Measurements from ENCODE around the gene SMOC1. TPM values are rescaled to one million over a fixed set of nuclear protein-coding genes. Genes with fewer than 3 reads are reported as not detected.

The SMOC1 gene
- total RNA-seq, 1 donor from 2014 or later, result 18.6 TPM

DNA sequence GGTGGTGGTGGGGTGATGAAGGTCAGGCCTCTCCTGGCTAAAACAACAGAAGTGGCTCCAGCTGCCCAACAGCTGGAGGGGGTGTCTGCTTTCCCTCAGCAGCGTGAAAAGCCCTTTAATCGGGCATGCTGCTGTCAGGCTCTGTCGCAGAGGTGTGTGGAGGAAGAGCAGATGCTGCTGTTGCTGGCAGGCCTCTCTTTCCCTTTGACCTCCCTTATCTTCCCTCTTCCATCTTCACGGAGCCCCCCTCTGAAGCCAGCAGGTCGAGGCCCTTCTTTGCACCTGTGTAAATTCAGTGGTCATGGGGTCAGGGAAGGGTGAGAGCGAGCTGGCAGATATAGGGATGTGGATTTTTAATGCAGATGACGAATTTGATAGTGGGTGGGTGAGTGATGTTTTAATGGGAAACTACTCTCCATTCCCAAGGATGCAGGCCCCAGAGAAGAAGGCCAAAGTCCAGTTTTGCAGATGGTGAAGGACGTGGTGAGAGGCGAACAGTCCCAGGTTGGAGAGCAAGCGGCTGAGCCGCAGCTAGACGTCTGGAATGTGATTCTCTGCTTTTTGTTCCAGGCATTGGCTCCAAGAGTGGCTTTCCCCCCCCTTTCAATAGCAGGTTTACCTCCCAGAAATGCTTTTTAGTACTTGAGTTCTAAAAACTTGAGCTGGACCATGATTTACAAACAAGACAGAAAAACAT, 64.0 kb downstream of the SMOC1 start:
- DNase-seq, result no peak

DNA sequence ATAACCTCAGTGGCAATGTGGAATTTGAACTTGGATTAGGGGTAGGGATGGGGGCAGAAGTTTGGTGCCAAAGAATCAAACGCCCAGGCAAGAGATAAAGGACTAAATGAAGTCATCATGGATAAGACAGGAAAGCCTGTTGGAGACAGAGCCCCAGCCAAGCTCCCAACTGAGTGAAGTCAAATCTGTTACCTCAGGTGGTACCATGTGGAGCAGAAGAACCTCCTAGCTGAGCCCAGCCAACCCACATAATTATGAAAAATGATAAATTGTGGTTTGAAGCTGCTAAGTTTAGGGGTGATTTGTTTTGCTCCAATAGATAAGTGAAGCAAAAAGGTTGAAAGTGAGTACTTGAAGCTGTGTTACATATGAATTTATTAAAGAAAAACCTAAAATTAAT, 66.1 kb downstream of the SMOC1 start:
- DNase-seq, result no peak

DNA sequence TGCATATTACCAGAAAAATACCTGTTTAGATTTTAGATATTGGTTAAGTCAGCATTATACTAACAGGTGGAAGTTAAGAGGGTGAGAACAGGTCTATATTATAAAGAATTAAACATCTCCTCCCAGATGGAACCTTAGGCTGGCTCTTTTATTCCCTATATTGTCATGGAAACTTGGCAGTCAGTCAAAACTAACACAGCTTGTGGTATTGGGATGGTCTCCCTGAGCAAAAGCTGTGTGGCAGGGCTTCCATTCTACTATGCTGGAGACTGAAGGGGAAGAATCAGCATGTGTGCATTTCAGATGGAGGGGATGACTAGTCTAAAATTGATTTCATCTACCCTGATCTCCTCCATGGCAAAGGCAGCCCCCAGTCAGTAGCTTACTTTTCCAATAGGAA, 66.7 kb downstream of the SMOC1 start:
- DNase-seq, result no peak

DNA sequence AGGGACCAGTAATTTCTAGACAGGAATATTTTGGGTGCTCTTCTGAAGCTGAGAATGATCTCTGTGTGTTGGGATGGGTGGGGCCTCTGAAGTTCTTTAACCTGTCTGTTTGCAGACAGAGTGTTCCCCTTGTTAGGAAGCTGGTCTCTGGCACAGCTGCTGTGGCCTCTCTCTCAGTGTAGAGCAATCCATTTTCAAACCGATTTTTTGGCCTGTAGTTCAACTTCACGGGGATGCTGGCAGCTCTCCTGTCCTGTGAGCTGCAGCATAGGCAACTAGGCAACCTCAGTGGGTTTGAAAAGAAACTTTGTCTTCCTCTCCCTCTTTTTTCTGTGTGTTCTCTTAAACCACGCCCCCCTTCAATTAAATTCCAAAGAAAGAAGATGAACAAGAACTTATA, 69.1 kb downstream of the SMOC1 start:
- DNase-seq, result no peak

DNA sequence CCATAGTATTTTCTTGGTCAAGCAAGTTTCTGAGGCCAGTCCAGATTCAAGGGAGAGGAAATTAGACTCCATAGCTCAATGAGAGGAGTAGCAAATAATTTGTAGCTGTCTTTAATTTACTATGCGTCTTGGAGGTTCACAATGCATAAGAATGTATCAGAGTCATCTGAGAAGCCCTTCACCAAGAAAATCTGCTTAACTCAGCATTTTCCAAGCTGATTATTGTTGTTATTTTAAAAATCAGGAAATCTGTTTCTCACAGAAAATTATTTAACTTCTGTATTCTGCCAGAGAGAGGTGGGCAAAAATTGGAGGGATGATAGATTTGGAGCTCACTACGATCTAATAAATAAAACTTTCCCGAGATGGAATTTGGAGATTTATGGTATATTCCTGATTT, 72.0 kb downstream of the SMOC1 start:
- DNase-seq, result no peak

DNA sequence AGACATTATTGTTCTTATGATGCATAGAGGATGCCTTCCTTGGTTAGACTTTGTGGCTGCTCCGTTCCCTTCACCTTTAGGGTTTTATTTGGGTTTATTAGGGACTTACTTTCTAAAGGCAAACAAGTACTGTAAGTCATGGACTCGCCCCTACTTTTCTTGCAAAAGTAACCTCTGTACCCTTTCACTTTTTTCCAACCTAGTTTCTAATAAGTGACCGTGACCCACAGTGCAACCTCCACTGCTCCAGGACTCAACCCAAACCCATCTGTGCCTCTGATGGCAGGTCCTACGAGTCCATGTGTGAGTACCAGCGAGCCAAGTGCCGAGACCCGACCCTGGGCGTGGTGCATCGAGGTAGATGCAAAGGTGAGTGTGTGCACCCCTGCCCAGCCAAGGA, 72.7 kb downstream of the SMOC1 start:
- DNase-seq, result no peak

DNA sequence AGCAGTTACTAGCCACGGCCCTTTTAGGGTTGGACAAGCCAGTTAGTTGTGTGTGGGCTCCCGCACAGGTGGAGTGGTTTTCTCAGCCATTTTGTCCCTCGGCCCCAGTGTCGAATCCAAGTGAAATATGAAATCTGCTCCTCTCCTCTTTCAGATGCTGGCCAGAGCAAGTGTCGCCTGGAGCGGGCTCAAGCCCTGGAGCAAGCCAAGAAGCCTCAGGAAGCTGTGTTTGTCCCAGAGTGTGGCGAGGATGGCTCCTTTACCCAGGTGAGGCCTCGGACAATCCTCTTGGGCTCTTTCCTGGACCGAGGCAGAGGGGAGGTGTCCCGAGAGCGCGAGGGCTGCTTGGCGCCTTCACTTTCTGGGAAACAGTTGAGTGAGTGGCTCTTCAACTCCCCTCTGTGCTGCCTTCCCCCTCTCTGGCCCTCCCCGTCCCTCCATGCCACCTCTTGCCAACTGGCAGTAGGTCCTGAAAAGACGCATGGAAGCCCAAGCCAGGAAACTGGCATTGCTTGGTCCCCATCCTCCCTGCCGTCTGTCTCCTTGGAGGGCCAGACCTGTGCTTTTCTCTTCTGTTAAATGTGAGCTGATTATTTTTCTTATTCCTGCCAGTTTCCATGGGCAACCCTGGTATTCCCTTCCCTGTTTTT, 74.2 kb downstream of the SMOC1 start:
- peak; percentile 4 for DNase-seq

DNA sequence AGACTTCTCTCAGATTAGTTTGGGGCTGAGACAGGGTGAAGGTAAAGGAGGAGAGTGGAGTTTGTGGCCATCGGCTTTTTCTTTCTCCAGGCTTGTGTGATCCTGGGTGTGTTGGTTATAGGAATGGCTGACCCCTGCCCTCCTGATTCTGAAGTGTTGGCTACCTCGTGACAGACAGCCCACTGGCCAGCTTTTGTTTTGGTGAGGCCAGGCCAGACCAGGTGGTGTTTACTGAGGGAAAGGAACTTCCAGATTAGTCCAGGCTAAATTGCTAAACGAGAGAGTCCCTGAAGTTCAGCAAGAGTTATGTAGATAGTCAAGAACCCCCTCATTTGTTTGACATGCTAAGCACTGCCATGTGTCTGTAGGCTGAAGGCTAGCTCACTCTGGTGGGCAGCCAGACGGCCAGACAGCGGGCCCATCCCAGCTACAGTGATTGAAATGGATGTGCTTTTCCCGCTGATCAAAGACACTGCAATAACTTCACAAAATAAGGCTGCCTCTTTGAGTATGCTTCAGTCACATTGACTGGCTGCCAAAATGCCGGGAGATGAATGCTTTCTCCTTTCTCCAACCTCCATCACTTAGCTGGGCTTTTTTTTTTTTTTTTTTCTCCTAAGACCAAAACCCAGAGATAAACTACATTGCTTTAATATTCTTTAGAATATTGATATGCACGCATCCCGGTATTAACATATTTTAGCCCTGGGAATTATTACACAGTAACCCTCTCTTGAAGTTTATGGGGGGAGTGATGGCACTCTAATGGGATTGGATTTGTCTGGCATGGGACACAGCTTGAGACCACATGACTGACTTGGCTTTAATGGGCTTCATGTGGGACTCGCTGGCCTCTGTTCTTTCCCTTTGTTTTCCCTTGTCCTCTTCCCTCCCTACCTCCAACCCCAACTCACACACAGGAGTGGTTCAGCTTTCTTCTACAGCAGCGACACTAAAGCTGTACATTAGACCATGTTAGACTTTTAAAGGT, 76.9 kb downstream of the SMOC1 start:
- no peak for DNase-seq

DNA sequence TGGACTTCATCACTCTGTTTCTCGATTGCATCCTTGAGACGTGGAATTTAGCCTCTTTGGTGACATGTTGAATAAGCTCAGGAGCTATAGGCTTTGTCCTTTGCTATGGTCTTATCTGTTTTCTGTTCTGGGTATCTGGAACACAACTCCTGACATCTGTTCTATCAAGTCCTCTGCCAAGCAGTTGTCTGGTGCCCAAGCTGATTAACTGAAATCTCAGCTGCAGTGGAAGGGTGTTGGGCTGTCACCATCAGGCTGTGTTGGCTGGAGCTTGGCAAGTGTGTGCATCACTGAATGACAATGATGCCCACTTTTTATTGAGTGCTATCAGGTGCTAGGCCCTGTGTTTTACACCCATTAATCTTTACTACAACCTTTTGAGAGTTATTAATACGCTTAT, 77.8 kb downstream of the SMOC1 start:
- peak; percentile 9 for DNase-seq

DNA sequence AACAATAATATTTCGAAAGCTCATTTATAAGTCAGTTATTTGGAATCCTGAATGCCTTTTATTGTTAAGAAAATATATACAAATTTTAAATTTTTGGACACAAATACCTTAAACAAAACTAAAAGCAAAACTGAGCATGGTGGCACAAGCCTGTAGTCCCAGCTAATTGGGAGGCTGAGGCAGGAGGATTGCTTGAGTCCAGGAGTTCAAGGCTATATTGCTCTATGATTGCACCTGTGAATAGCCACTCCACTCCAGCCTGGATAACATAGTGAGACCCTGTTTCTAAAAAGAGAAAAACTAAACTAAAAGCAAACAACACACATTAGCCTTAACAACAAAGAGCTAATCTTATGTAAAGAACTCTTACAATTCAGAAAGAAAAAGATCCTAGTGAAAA, 78.8 kb downstream of the SMOC1 start:
- DNase-seq, result no peak

DNA sequence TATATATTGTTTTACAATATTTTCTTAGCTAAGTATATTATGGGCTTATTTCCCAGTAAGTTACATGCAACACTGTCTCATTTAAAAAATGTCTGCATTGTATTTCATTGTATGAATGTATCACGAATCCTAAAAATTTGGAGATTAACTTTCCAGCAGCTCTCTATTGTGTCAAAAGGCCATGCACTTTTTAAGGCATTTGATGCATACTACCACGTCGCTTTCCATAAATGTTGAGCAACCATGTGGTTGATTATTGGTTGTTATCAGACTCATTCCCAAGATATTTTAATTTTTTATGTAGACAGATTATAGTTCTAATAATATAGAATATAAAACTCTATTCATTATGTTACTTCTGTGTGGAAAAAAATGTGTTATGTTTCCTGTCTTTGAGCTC, 79.9 kb downstream of the SMOC1 start:
- no peak for DNase-seq

DNA sequence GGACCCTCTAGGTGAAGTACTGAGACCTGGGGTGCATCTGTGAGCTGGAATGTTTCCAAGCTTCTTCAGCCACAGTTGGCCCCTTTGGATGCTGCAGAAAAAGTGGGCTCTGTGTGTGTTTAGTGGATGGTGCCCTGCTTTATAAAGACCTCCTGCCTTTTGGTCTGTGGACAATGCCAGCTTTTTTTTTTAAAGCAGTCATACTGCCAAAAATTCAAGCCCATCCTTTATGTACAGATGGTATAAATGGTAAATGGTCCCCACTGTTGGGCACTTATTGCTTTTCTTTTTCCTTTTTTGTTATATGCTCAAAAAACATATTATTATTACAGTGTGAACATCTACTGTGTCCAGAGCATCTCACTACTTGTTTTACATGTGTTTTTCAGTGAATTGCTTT, 81.1 kb downstream of the SMOC1 start:
- DNase-seq, result no peak

DNA sequence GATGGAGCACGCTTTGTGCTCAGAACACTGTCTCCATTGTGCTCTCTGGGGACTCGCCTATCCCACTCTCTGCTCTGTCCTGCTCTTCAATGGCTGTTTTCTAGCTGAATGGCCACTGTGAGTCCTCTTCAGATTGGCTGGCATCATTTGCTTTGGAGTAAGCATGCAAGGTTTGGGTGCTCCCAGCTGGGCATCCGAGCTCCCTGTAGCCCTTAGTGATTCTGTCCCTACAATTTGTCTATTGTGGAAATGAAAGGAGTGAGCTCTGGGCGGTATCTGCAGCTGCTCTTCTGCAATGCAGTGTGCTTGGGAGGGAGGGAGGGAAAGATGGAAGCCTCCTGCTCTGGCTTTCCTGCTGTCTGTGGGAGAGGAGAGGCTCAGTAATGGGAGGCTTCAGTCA, 84.8 kb downstream of the SMOC1 start:
- DNase-seq, result peak; percentile 74

DNA sequence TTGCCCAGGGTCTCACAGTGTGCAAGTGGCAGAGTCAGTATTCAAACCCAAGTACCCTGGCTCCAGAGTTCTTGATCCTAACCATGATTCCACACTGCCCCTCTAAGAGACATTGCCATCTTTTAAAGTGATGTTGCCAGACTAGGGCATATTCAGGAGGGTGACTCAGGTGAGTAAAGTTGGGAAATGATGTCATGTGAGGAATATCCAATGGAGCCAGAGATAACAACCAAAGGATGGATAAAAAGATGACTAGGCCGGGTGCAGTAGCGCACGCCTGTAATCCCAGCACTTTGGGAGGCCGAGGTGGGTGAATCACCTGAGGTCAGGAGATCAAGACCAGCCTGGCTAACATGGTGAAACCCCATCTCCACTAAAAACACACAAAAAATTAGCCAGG, 85.6 kb downstream of the SMOC1 start:
- DNase-seq, result no peak

DNA sequence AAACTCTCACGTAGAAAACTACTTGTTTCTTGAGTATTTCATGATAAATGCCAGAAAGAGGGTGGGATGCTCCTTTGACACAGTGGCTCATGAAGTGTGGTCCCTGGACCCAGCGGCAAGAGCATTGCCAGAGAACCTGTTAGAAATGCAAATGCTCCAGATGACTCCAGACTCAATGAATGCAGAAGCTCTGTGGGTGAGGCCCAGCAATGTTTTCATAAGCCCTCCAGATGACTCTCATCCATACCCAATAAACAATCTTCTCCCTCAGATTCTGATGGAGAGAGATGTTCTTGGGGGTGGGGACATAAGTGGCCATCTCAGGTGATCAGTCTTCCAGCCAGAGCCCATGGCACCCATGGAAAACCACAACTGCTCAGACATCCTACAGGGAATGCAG, 88.9 kb downstream of the SMOC1 start:
- DNase-seq, result no peak

DNA sequence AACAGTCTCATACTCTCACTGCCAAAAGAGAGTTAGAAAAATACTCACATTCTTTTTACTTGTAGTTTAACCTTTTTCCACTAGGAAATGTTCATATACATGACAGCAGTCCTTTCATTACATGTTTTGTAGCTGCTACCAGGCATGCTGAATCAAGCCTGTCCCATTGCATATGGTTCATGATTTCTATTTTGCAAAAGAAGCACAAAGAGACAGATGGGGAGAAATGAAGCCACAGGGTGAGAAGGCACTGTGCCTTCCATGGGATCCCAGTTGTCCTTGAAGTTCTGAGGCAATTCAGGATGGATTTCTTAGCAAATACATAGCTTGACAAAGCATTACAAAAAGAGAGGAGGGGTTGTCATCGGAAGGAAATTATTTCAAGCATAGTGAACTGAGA, 89.5 kb downstream of the SMOC1 start:
- no peak for DNase-seq

DNA sequence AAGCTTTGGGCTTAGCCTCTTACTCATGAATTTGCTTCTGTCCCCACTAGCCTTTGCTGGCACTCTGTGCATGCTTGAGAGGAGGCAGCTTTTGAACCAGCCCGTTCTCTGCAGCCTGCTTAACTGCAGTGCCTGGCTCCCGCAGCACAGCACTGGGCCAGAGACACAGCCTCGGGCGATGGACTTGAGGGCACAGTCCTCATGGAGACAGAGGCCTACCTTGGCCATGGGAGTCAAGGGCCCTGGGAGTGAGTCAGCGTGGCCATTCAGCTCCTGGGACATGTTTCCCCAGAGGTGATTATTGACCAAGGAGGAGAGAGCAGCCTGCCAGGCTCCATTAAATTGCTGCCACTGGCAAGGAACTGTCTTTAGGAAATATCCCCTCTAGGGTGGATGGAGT, 93.5 kb downstream of the SMOC1 start:
- DNase-seq, result no peak

DNA sequence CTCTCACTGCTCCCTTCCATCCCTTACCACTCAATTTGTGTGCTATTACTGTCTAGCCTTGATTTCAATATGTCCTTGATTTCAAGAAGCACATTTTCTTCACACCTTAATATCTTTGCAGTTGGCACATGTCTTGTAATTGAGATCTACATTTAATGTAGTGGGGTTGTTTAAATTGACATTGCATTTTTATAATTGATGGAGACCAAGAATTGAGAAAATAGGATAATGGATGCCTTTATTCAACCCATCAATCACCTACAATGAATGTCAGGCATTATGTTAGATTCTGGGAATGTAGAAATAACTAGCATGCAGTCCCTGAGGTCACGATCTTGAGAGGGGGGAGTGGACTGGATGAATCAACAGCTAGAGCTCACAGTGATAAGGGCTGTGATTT, 94.6 kb downstream of the SMOC1 start:
- DNase-seq, result no peak

DNA sequence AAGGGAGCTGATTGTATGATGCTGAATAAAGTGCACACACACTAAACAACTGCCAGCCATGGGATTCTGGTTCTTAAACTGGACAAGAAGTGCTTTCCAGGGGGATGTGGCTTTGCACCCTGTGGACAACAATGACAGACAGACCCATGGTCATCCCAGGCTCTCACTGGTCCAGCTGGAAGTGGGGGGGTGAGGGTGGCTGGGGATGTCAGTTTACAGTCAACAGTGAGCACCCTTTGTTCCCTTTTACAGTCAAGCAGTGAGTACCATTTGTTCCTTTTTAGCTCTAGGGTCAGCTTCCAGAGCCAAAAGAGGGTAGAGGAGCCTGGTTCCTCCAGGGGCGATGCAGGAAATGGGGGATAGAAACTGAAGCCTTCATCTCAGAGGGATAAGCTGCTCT, 100.7 kb downstream of the SMOC1 start:
- DNase-seq, result peak; percentile 12

DNA sequence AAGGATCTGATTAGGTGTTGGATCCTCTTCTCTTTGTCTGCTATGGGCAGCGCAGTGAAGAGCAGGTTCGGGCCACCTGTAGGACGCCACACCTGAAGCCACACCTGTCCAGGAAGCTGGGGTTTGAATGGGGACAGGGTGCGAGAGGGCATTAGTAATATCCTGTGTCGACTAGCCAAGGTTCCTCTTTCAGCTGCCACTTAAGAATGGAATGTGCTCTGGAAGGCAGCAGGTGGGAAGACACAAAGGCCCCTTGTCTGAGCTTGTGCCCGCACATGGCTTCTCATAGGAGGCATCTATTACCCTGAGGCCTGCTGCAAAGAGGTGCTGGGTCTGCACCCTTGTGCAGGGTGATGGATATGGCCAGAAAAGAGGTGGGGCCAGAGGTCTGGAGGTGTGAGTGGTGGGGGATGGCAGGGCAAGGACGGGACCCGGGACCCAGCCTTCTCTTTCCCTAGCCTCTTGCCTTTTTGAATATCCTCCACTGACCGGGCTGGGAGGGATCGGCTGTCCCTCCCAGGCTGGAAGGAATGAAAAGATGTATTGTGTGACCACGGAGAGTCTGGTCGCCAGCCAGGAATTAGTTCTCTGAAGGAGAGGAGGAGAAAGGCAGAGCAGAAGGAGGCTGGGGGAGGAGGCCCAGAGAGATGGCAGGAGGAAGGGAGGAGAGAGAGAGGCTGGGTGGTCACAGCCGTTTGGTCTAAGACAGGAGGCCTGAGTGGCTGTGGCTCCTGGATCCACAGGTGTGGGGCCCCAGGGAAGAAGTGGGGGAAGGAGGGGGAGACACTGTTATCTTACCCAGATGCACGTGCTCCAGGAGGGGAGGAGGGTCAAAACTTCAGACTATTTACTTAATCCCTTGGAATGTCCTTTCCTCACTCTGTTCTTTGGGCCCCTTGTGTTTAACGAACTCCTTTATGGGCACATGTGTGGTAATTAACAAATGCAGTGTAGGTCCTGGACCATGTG, 101.5 kb downstream of the SMOC1 start:
- peak; percentile 28 for DNase-seq

DNA sequence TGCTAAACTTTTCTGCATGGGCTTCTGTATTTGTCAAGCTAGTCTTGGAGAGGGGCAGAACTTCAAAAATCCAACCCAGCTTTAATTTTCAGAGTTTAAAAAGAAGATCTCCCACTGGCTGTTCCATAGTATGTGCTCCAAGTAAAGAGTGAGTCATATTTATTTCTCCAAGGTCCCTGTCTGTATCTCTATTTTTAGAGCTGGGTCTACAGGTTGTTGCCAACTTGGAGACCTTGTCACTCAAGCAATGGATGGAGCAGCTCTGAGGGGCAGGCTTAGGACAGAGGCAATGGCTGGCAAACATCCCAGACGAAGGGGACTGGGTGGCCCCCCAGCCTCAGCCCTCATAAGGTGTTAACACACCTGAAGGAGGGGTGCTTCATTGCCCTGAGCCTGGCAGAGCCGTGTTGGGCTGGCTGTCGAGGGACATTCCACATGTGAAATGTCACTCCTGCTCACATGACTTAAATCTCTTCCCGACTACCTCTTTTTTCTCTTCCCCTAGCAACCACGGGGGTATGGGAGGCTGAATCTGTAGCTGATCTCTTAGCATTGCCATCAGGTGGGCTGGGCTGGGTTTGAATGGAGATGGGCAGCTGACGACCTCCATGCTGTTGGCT, 103.1 kb downstream of the SMOC1 start:
- DNase-seq, result no peak

DNA sequence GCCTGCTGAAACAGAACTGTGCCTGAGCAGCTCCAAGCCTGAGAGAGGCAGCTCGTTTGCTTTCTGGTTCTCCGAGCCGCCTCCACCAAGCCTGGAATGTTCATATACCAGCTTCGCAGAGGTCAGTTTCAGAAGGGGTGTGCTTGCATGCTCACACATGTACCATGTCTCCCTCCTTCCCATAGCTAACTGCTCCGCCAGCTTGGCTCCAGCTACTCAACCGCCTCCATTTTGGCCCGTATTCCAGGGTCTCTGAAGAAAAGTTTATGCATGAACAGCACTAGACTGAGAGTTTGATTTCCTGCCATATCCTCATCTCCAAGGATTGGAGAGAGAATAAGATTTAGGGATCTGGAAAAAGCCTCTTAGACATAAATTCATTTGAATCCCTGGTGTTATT, 103.7 kb downstream of the SMOC1 start:
- no peak for DNase-seq
